HS-27A (cell line): ENCODE measurements around the gene TASP1.
"Not testable (repeated sequence)": the region's sequence is repeated elsewhere in the genome, so short reads cannot be mapped to it uniquely, and the experiment has no call there.

ENCODE experiments used
- DNase-seq: peaks from one replicate; pipeline ENCODE4 v3.0.0-alpha.2; 2012; ENCODE audit warnings: low read depth, missing footprints

TASP1 gene, protein sequence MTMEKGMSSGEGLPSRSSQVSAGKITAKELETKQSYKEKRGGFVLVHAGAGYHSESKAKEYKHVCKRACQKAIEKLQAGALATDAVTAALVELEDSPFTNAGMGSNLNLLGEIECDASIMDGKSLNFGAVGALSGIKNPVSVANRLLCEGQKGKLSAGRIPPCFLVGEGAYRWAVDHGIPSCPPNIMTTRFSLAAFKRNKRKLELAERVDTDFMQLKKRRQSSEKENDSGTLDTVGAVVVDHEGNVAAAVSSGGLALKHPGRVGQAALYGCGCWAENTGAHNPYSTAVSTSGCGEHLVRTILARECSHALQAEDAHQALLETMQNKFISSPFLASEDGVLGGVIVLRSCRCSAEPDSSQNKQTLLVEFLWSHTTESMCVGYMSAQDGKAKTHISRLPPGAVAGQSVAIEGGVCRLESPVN

GRCh38 chr20:13638496-13639149 is at the start of gene TASP1:
Gene TASP1, minus strand, starts transcription at chr20:13638932. Its CDS starts 8,854 bp downstream, at chr20:13630078.
- peak; percentile 81 for DNase-seq

- DNase-seq: no peak
These were observed 49.1 kb upstream of the TASP1 start for GRCh38 chr20:13687815-13688214.

- DNase-seq: no peak
These were observed 46.9 kb upstream of the TASP1 start for GRCh38 chr20:13685623-13686022.

DNA sequence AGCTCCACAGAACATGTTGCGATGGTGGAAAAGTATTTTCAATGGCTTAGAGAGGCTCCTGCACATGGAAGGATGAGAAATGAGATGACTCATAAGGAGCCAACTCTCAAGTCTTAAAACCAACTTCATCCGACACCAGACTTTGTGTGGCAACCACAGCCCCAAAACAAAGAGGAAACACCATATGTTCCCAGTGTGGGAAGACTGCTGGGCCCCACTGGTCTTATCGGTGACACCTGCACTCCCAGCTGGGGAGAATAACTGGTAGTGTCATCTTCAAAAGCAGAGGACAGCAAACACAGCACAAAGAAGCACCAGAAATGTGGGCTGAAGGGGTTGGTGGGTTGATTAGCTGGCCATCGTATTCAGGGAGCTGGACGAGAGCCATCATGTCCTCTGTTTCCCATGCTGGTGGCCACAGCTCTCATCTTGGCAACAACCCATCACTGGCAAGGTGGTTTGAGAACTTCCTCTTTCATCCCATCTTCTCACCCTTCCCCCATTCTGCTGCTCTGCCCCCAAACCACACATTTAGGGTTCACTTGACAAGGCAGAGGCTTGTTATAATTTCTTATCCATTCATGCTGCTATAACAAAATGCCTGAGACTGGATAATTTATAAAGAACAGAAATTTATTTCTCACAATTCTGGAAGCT is 46.0 kb upstream of the TASP1 start:
- DNase-seq: no peak

DNA sequence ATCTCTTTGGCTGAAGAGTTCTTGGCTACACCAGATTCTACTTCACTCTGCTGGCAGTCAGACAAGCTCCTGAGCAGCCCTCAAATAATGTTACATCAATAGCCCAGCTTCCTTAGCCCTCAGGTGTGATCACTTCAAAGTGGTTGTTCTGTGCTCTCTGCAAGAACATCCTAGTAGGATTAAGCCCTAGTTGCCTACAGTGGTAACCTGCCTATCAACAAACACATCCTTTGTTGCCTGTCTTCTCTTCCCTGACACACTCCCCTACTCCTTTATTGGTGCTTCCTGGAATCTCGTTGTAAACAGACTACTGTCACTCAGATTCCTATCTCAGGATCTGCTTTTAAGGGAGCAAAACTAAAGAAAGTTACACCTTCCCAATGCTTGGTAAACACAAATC is 45.1 kb upstream of the TASP1 start:
- DNase-seq: no peak

DNA sequence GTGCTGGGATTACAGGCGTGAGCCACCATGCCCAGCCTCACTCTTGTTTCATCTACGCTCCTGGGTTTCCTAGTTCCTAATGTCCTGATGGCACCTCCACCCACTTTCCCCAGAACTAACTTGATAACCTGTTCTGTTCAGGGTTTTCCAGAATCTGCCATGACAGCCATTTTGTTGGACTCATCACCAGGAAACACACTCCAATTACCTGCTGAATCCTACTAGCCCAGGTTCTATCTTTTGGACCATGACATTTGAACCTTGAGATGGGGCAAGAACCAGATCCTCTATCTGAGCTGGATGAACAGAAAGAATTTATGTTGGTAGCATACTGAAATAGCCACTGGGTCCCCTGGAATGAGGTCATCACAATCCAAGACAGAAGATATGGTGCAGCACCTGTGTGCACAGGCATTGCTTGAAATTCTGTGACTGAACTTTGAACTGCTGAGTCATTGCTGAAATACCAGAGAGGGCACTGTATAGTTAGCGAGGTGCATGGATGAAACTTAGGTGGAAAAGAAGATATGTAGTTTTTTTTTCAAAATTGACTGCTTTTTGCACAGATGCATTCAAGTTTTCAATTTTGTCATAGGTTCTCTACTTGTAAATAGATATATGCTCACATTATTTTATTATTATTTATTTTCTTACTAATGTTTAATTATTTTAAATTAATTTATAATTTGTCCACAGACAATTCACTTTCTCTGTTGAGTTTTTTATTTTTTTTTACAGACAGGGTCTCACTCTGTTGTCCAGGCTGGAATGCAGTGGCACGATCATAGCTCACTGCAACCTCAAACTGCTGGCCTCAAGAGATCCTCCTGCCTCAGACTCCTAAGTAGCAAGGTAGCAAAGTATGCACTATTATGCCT is 42.8 kb upstream of the TASP1 start:
- DNase-seq: no peak

GRCh38 chr20:13678944-13679343 is 40.2 kb upstream of the TASP1 start:
- no peak for DNase-seq

GRCh38 chr20:13677241-13677640 is 38.5 kb upstream of the TASP1 start:
- DNase-seq: no peak

- DNase-seq: no peak
These were observed 38.0 kb upstream of the TASP1 start for GRCh38 chr20:13676682-13677081.

DNA sequence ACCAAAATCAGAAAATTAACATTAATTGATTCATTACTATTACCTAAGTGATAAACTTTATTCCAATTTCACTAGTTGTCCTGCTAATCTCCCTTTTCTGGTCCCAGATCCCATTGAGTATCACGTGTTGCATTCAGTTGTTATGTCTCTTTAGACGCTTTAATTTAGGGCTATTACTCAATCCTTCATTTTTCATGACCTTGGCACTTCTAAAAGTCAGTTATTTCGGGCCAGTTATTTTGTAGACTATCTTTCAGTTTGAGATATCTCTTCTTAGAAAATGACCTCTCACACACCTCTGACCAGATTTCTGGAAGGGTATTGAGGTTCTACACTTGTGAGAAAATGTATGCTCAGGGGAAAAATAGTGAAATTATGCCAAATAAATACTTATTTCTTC is 34.0 kb upstream of the TASP1 start:
- no peak for DNase-seq

DNA sequence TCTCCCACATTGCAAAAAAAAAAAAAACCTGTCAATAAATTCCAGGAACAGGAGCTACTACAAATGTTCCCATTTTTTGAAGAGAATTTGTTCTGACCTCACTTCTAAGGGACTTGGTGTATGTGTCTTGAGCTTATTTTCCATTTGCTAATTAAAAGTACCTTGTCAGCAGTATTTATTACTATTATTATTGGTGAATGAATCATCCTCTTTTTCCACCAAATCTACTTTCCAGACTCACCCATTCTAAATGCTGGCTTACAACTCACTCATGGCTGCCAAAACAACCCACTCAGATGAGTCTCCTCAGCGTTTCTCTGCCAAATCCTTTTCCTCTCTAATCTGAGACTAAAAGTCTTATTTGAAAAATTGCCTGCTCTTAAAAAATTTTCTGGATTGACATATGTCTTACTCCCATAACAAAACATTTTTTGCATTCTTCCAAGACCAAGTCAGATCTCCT is 33.2 kb upstream of the TASP1 start:
- DNase-seq: peak; percentile 36

GRCh38 chr20:13671512-13671911 is 32.8 kb upstream of the TASP1 start:
- DNase-seq: no peak

DNA sequence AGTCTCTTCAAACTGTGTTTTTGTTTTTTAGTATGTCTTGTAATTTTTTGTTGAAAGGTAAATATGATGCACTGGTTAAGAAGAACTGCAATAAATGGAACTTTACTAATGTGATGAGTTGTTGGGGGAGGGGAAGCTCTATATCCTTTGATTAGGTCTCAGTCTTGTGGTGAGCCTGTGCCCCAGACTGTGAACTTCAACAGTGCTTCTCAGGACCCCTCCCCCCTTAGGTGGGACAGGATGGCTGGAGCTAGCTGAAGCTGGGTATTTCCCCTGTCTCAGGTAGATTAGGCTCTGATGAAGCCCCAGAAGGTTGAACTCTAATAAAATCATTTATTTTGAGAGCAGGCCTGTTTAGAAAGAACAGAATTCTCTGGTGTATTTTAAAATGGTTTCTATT is 31.4 kb upstream of the TASP1 start:
- DNase-seq: no peak

DNA sequence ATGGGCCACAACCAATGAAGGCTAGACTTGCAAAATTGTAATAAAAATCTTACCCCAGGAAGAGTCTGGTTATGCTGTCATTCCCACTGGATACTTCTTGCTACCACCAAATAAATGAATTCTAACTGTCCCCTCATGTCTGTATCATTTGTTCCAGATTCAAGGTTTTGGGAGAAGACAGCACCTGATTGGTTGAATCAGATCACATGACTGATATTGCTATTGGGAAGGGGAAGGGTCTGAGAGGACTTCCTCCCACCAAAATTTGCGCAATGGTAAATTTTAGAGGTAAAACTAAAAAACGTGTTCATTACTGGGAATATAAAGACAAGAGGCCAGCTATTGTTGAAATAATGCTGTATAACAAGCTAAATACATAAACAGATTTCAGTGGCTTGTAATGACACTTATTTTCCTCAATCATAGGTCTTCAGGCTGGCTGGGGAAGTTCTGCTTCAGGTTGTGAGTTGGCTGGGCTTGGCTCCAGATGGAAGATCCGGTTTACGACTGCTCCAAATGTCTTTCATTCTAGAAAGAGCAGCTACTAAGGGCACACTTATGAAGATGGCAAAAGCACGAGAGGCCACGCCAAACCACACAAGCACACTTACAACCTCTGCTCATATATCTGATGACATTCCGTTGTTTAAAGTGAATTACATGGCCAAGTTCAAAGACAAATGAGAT is 27.1 kb upstream of the TASP1 start:
- DNase-seq: no peak

DNA sequence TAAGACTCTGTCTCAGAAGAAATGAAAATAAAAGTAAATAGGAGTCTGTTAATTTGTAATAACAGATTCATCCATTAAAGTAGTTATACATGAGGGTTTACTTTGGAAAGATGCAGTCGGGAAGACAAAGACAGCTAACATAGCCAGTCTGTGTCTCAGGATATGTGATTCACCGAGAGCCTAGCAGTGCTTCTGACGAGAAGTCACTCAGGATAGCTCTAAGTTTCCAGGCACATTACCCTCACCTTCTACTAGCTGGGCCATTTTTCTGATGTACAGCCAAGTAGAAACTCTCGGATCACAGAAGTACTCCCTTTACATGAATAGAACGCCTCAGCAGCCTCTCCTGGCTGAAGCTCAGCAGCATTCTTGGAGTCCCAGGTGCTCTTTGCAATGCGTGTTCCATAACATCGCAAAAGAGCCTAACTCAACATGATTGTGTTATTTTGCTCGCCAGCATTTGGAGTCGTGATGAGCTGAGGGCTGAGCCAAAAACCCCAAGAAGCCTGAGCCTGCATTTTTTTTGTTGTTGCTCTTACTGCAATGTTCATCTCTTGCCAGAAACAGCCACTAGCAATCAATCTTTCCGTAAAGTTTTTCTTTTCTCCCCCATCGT is 22.4 kb upstream of the TASP1 start:
- DNase-seq: no peak

GRCh38 chr20:13659288-13659687 is 20.6 kb upstream of the TASP1 start:
- DNase-seq: no peak

- not testable (repeated sequence) for DNase-seq
These were observed 19.3 kb upstream of the TASP1 start for GRCh38 chr20:13658060-13658459.

DNA sequence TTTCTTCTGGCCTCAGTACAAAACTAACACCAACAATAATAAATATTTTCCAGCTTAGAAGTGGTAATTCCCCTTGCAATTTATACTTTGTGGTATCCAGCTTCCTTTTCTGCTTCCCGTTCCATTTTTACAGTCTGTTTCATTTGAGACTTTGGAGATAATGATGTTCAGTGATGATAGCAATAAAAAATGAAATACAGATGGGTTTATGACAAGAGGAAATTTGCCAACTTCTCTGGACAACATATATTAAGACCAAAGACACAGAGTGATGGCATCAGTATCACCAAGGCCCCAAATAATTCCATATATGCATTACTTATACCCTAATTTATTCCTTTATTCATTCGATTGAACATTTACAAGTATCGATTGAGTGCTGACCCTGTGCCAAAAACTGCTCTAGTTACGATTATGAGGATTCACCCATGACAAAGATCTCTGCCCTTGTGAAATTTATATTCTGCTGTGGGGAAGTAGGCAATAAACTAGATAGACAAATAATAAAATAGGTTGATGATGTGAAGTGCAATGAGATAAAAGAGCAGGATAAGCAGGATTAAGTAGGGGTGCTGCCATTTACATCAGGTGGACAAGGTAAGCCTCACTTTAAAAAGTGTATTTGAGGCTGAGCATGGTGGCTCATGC is 18.1 kb upstream of the TASP1 start:
- DNase-seq: no peak

- no peak for DNase-seq
These were observed 15.8 kb upstream of the TASP1 start for GRCh38 chr20:13654463-13655023.

- DNase-seq: no peak
These were observed 11.7 kb upstream of the TASP1 start for GRCh38 chr20:13650474-13650873.
